Right ventricle myocardium superior (tissue), 1 donor: Measurements from ENCODE around the gene PRG2. TPM values are rescaled to one million over a fixed set of nuclear protein-coding genes. Genes with fewer than 3 reads are reported as not detected.
"Not testable (repeated sequence)": the region's sequence is repeated elsewhere in the genome, so short reads cannot be mapped to it uniquely, and the experiment has no call there.

Source experiments
- ATAC-seq: fragments of 200-7000 bp; cut with Tn5 transposase; one replicate; pipeline ENCODE4 v1.9.1; 2020; ENCODE audit warnings: mild to moderate bottlenecking; ENCODE audit not compliant: poor library complexity
- DNase-seq: peaks from one replicate; pipeline ENCODE4 v3.0.0-alpha.2; 2020
- intact Hi-C: fragments of 100-400 bp; cut with DNase I; formaldehyde crosslinking; loops from one replicate; pipeline ENCODE4 v1.11.2; 2022
- total RNA-seq: library from RNA; stranded (reverse); fragmentation: NEBNext Ultra II Directional; extraction: Animal tissue kit (Norgen Biotek cat#: 25700); gene quantifications from one replicate; pipeline ENCODE4 v1.2.1, GENCODE V29; 2021
- donor health status: DM: no; HTN: yes; CAD: no; lungs with severe emphysema.

The PRG2 gene
- total RNA-seq, 1 donor from 2014 or later = not detected

GRCh38 chr11:57338142-57338541 is 52.3 kb downstream of the PRG2 start, which contains the start of gene P2RX3:
Gene P2RX3, plus strand, starts transcription at chr11:57338352. Its CDS starts 199 bp downstream, at chr11:57338551.
- ATAC-seq (no peak), DNase-seq (no peak)
- intact Hi-C loops = no loop called here

GRCh38 chr11:57336856-57337255 is 53.6 kb downstream of the PRG2 start:
- ATAC-seq, intact Hi-C loops, DNase-seq: not testable (repeated sequence)

Other genes with a start within 250 kb of the PRG2 start
- gene LRRC55, start 208.7 kb downstream of the PRG2 start, total RNA-seq = 0.13 TPM
- gene APLNR, start 153.4 kb downstream of the PRG2 start, total RNA-seq = 15.4 TPM
- 39.7 TPM for gene TNKS1BP1, start 65.7 kb downstream of the PRG2 start, total RNA-seq
- gene SSRP1, start 54.8 kb downstream of the PRG2 start, total RNA-seq = 36.3 TPM
- 1.3 TPM for gene P2RX3, start 52.3 kb downstream of the PRG2 start, total RNA-seq
- not detected for gene PRG3, start 9.5 kb downstream of the PRG2 start, total RNA-seq
- gene SLC43A3, start 36.5 kb upstream of the PRG2 start, total RNA-seq = 20.0 TPM
- 1.9 TPM for gene RTN4RL2, start 69.9 kb upstream of the PRG2 start, total RNA-seq
- gene SLC43A1, start 125.1 kb upstream of the PRG2 start, total RNA-seq = 5.4 TPM
- gene TIMM10, start 140.1 kb upstream of the PRG2 start, total RNA-seq = 64.8 TPM
- not detected for gene SMTNL1, start 146.9 kb upstream of the PRG2 start, total RNA-seq
- 15.1 TPM for gene UBE2L6, start 177.0 kb upstream of the PRG2 start, total RNA-seq
- gene SERPING1, start 207.0 kb upstream of the PRG2 start, total RNA-seq = 118 TPM